Measurements from ENCODE around the gene TOR1AIP1. TPM values are rescaled to one million over a fixed set of nuclear protein-coding genes. Genes with fewer than 3 reads are reported as not detected.

TOR1AIP1 gene
- polyA plus RNA-seq, 1 donor = 26.0 TPM

DNA sequence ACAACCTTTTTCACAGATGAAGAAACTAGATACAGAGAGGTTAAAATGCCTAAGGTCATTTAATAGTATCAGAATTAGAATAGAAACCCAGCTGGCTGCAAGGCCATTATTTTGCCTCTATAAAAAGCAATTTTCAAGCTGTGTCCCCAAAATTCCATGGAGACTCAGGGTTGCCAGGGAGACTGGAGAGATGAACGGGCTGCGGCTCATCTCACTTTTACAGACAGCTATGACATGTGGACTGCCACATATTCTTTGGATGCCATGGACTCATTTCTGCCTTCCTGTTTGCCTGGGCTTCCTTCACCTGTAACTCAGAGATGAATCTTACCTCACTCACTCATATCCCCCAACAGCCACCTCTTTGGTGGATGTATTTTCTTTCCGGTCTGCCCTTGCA is 21.4 kb upstream of the TOR1AIP1 start:
- no peak overlapping the region for H3K27ac ChIP-seq (ENCODE audit: low read length)
- no peak overlapping the region for H3K4me3 ChIP-seq (ENCODE audit: low read length)
- WGBS (ENCODE audit: insufficient coverage, low lambda C conversion rate) = 89% methylated on average over 1 of the region's 3 CpGs
- H3K9me3 ChIP-seq (ENCODE audit: control insufficient read depth, low read depth, low read length) = no peaks in the 10 kb centered on the region
- H3K4me1 ChIP-seq (ENCODE audit: control insufficient read depth, insufficient read depth, low read length) = no peaks in the 10 kb centered on the region
- no peak for DNase-seq
- peaks cover 62% of the 10 kb centered on the region for H3K36me3 ChIP-seq (ENCODE audit: control insufficient read depth, insufficient read depth, low read length)
- H3K27me3 ChIP-seq (ENCODE audit: control insufficient read depth, insufficient read depth, low read length) = no peaks in the 10 kb centered on the region

DNA sequence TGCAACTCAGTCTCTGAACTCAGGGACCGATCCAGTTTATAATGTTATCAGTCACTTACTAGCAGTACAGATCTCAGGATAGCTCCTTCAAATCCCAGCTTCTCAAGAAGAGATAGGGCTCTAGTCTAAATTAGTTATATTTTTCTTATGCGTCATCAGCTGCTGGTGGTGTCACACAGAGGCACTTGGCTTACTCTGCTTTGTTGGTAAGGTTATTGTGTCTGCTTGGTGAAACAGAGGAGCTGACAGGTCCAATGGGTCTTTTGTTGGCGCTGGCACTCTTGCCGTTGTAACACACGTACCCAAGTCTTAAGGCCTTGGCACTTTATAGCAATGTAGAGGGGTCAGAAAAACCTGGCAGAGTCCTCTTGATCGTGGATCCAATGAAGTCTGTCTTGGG is 16.7 kb upstream of the TOR1AIP1 start:
- Histone ChIP-seq H3K4me3 (ENCODE audit: low read length) (no peak overlapping the region), H3K9me3 (ENCODE audit: control insufficient read depth, low read depth, low read length) (no peaks in the 10 kb centered on the region), H3K27ac (ENCODE audit: low read length) (no peak overlapping the region), H3K27me3 (ENCODE audit: control insufficient read depth, insufficient read depth, low read length) (no peaks in the 10 kb centered on the region), H3K36me3 (ENCODE audit: control insufficient read depth, insufficient read depth, low read length) (peaks cover 65% of the 10 kb centered on the region), H3K4me1 (ENCODE audit: control insufficient read depth, insufficient read depth, low read length) (no peaks in the 10 kb centered on the region)
- WGBS (ENCODE audit: insufficient coverage, low lambda C conversion rate) = no CpG with 5 or more reads among the region's 6 CpGs
- no peak for DNase-seq

DNA sequence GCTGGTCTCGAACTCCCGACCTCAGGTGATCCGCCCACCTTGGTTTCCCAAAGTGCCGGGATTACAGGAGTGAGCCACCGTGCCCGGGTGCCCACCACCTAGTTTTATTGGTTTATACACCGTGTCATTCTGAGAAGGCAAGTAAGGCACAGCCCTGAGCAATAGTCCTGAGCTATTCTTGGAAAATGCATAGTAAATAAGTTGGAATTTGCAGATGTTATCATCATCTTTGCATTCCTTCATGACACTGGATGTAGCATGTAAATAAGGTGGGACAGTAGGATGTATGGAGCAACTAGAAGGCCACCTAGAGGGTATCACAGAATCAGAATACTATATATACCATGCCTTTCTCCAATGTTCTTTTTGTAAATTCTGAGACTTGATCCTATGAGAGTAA is 15.5 kb upstream of the TOR1AIP1 start:
- no CpG with 5 or more reads among the region's 7 CpGs for WGBS (ENCODE audit: insufficient coverage, low lambda C conversion rate)
- no peaks in the 10 kb centered on the region for H3K4me1 ChIP-seq (ENCODE audit: control insufficient read depth, insufficient read depth, low read length)
- no peaks in the 10 kb centered on the region for H3K9me3 ChIP-seq (ENCODE audit: control insufficient read depth, low read depth, low read length)
- peaks cover 59% of the 10 kb centered on the region for H3K36me3 ChIP-seq (ENCODE audit: control insufficient read depth, insufficient read depth, low read length)
- no peak overlapping the region for H3K27ac ChIP-seq (ENCODE audit: low read length)
- no peak for DNase-seq
- no peak overlapping the region for H3K4me3 ChIP-seq (ENCODE audit: low read length)
- H3K27me3 ChIP-seq (ENCODE audit: control insufficient read depth, insufficient read depth, low read length) = no peaks in the 10 kb centered on the region

DNA sequence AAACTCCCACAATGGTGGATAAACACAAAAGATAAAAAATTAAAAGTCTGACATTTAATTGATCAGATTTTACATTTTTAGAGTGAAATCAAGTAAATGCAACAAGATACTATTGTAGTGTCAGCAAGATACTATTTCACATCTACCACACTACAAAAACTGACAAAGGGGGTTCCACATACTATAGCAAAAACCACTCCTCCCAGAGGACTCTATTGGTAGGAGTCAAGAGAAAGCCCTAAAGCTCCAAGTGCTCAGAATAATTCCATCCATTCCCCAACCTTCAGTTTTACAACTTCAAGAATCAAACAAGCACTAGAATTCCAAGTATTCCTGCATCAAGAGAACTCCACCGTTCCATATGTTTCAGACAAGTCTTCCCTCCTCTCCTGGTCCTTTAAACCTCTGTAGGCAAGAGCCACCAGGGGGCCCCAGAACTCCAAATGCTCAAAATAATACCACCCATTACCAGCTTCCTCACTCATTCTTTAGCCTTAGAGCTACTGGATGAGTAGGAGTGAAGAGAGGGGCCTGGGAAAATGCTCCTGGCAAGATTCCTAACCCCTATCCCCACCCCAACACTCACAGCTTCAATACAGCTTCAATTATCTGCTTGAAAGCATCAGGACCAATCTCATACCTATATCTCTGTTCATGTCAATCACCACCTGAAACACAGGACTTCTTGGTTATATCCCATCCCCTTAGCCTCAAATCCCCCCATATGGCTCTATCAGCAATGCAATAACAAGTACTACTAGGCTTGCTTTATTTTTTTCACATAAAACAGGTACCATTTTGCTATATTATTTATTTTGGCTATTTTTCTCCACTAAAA is 14.4 kb upstream of the TOR1AIP1 start:
- Histone ChIP-seq H3K27me3 (ENCODE audit: control insufficient read depth, insufficient read depth, low read length) (no peaks in the 10 kb centered on the region), H3K27ac (ENCODE audit: low read length) (no peak overlapping the region), H3K36me3 (ENCODE audit: control insufficient read depth, insufficient read depth, low read length) (peaks cover 52% of the 10 kb centered on the region), H3K4me3 (ENCODE audit: low read length) (no peak overlapping the region), H3K4me1 (ENCODE audit: control insufficient read depth, insufficient read depth, low read length) (peaks cover 3% of the 10 kb centered on the region), H3K9me3 (ENCODE audit: control insufficient read depth, low read depth, low read length) (no peaks in the 10 kb centered on the region)
- no CpG with 5 or more reads among the region's 1 CpG for WGBS (ENCODE audit: insufficient coverage, low lambda C conversion rate)
- DNase-seq = peak in 1 of 2 donors; percentile 34

GRCh38 chr1:179870870-179871269 is 11.2 kb upstream of the TOR1AIP1 start:
- Histone ChIP-seq H3K27ac (ENCODE audit: low read length) (no peak overlapping the region), H3K4me1 (ENCODE audit: control insufficient read depth, insufficient read depth, low read length) (peaks cover 16% of the 10 kb centered on the region), H3K9me3 (ENCODE audit: control insufficient read depth, low read depth, low read length) (no peaks in the 10 kb centered on the region), H3K4me3 (ENCODE audit: low read length) (no peak overlapping the region), H3K27me3 (ENCODE audit: control insufficient read depth, insufficient read depth, low read length) (no peaks in the 10 kb centered on the region), H3K36me3 (ENCODE audit: control insufficient read depth, insufficient read depth, low read length) (peaks cover 32% of the 10 kb centered on the region)
- no peak for DNase-seq
- no CpG with 5 or more reads among the region's 1 CpG for WGBS (ENCODE audit: insufficient coverage, low lambda C conversion rate)

DNA sequence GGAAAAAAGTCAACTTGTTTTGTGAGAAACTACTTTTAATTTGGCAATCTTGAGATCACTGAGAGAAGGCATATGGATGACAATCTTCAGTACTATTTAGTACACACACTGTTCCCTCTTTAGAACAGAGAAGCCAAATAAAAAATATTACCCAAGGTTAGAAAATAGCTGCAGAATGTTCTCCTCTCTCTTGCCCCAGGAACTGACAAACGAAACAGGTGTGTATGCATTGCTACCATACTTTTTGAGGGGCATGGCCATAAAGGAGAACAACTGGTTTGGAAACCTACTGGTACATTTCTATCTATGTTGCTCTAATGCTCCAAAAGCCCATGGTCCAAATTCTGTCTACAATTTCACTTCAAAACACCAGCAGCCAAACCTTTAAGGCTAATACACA is 10.1 kb upstream of the TOR1AIP1 start:
- Histone ChIP-seq H3K36me3 (ENCODE audit: control insufficient read depth, insufficient read depth, low read length) (peaks cover 24% of the 10 kb centered on the region), H3K27me3 (ENCODE audit: control insufficient read depth, insufficient read depth, low read length) (no peaks in the 10 kb centered on the region), H3K4me3 (ENCODE audit: low read length) (no peak overlapping the region), H3K9me3 (ENCODE audit: control insufficient read depth, low read depth, low read length) (no peaks in the 10 kb centered on the region), H3K4me1 (ENCODE audit: control insufficient read depth, insufficient read depth, low read length) (peaks cover 16% of the 10 kb centered on the region), H3K27ac (ENCODE audit: low read length) (no peak overlapping the region)
- no CpG with 5 or more reads among the region's 1 CpG for WGBS (ENCODE audit: insufficient coverage, low lambda C conversion rate)
- no peak for DNase-seq

DNA sequence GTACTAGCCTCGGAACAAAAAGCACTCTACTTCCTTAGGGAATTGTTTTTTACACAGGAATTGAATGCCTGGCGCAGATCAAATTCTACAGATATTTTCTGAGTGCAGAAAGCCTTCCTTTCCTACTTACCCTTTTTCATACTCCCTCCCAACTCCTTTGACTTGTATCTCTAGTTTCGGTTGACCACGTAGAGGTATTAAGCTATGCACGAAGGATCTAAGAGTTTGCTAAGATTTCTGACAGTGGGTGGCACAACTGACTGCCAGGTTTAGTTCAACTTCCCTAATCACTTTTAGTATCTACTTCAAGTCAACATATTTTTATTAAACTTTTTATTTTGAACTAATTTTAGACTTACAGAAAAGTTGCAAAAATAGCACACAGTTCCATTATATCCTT is 9.5 kb upstream of the TOR1AIP1 start:
- Histone ChIP-seq H3K27me3 (ENCODE audit: control insufficient read depth, insufficient read depth, low read length) (no peaks in the 10 kb centered on the region), H3K27ac (ENCODE audit: low read length) (peak overlapping the region; percentile 71), H3K9me3 (ENCODE audit: control insufficient read depth, low read depth, low read length) (no peaks in the 10 kb centered on the region), H3K36me3 (ENCODE audit: control insufficient read depth, insufficient read depth, low read length) (peaks cover 19% of the 10 kb centered on the region), H3K4me1 (ENCODE audit: control insufficient read depth, insufficient read depth, low read length) (peaks cover 16% of the 10 kb centered on the region), H3K4me3 (ENCODE audit: low read length) (no peak overlapping the region)
- no peak for DNase-seq
- WGBS (ENCODE audit: insufficient coverage, low lambda C conversion rate) = 100% methylated on average over 2 of the region's 5 CpGs

- peaks cover 12% of the 10 kb centered on the region for H3K36me3 ChIP-seq (ENCODE audit: control insufficient read depth, insufficient read depth, low read length)
- DNase-seq = peak in 1 of 2 donors; percentile 65
- no peaks in the 10 kb centered on the region for H3K9me3 ChIP-seq (ENCODE audit: control insufficient read depth, low read depth, low read length)
- peak overlapping the region; percentile 71 for H3K27ac ChIP-seq (ENCODE audit: low read length)
- H3K27me3 ChIP-seq (ENCODE audit: control insufficient read depth, insufficient read depth, low read length) = no peaks in the 10 kb centered on the region
- WGBS (ENCODE audit: insufficient coverage, low lambda C conversion rate) = no CpG with 5 or more reads among the region's 2 CpGs
- H3K4me1 ChIP-seq (ENCODE audit: control insufficient read depth, insufficient read depth, low read length) = peaks cover 16% of the 10 kb centered on the region
- H3K4me3 ChIP-seq (ENCODE audit: low read length) = peak overlapping the region; percentile 4
Observed at GRCh38 chr1:179873438-179873851, 8.6 kb upstream of the TOR1AIP1 start.

- H3K36me3 ChIP-seq (ENCODE audit: control insufficient read depth, insufficient read depth, low read length) = peaks cover 8% of the 10 kb centered on the region
- no peaks in the 10 kb centered on the region for H3K9me3 ChIP-seq (ENCODE audit: control insufficient read depth, low read depth, low read length)
- H3K4me1 ChIP-seq (ENCODE audit: control insufficient read depth, insufficient read depth, low read length) = peaks cover 16% of the 10 kb centered on the region
- H3K27me3 ChIP-seq (ENCODE audit: control insufficient read depth, insufficient read depth, low read length) = no peaks in the 10 kb centered on the region
- peak overlapping the region; percentile 75 for H3K4me3 ChIP-seq (ENCODE audit: low read length)
- DNase-seq = peak in 1 of 2 donors; percentile 18
- peak overlapping the region; percentile 82 for H3K27ac ChIP-seq (ENCODE audit: low read length)
- no CpG with 5 or more reads among the region's 4 CpGs for WGBS (ENCODE audit: insufficient coverage, low lambda C conversion rate)
Observed at GRCh38 chr1:179875596-179876299, 6.3 kb upstream of the TOR1AIP1 start.

DNA sequence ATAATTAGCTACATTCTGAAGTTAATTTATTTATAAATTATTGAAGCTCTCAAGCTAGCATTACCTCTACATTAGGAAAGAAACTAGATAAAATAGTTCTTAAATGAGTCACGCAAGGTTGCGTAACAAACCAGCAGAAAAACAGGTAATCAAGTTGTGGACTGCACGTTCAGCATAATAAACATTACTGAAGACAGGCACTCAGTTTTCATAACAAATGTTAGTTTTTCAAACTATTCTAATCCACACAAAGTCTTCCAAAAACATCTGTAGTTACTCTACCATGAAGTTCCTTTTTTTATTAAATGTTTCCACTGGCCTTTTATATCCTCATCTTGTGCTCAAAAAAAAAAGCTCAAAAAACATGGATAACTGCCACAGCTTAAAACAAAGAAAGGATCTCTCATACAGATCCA is 5.8 kb upstream of the TOR1AIP1 start:
- Histone ChIP-seq H3K4me3 (ENCODE audit: low read length) (peak overlapping the region; percentile 75), H3K4me1 (ENCODE audit: control insufficient read depth, insufficient read depth, low read length) (peaks cover 16% of the 10 kb centered on the region), H3K9me3 (ENCODE audit: control insufficient read depth, low read depth, low read length) (no peaks in the 10 kb centered on the region), H3K36me3 (ENCODE audit: control insufficient read depth, insufficient read depth, low read length) (peaks cover 8% of the 10 kb centered on the region), H3K27ac (ENCODE audit: low read length) (peak overlapping the region; percentile 82), H3K27me3 (ENCODE audit: control insufficient read depth, insufficient read depth, low read length) (no peaks in the 10 kb centered on the region)
- DNase-seq = peak; percentile 73 to 88
- WGBS (ENCODE audit: insufficient coverage, low lambda C conversion rate) = no CpG with 5 or more reads among the region's 3 CpGs
